Jurkat, Clone E6-1 (cell line): ENCODE measurements around the gene CDCP1.
"Not testable (repeated sequence)": the region's sequence is repeated elsewhere in the genome, so short reads cannot be mapped to it uniquely, and the experiment has no call there.

Source experiments
- DNase-seq: peaks from one replicate; pipeline ENCODE4 v3.0.0-alpha.2; 2011; ENCODE audit warnings: low read depth, low spot score
- H3K4me3 ChIP-seq: 2 replicates; pipeline ENCODE4 v1.5.1; 2011; ENCODE audit warnings: mild to moderate bottlenecking, low read length, control low read depth, moderate library complexity

The CDCP1 gene

GRCh38 chr3:45143673-45144671, 2.2 kb downstream of the CDCP1 start:
- no peak overlapping the region for H3K4me3 ChIP-seq

GRCh38 chr3:45140770-45141155, 5.4 kb downstream of the CDCP1 start:
- not testable (repeated sequence) for DNase-seq, H3K4me3 ChIP-seq

More at GRCh38 chr3:45143673-45144671, 2.2 kb downstream of the CDCP1 start:
- DNase-seq = no peak

GRCh38 chr3:45140141-45140769, 5.9 kb downstream of the CDCP1 start:
- no peak overlapping the region for H3K4me3 ChIP-seq
- no peak for DNase-seq

GRCh38 chr3:45139372-45140140, 6.6 kb downstream of the CDCP1 start:
- H3K4me3 ChIP-seq = no peak overlapping the region
- DNase-seq = no peak

- no peak overlapping the region for H3K4me3 ChIP-seq
- DNase-seq = no peak
These were observed 8.5 kb downstream of the CDCP1 start for GRCh38 chr3:45137656-45138181.

- DNase-seq = no peak
- no peak overlapping the region for H3K4me3 ChIP-seq
These were observed 10.2 kb downstream of the CDCP1 start for GRCh38 chr3:45135959-45136358.

- no peak for DNase-seq
- H3K4me3 ChIP-seq = no peak overlapping the region
These were observed 11.2 kb downstream of the CDCP1 start for GRCh38 chr3:45134758-45135521.

GRCh38 chr3:45132568-45133211, 13.5 kb downstream of the CDCP1 start:
- no peak for DNase-seq
- H3K4me3 ChIP-seq = no peak overlapping the region

- no peak for DNase-seq
- no peak overlapping the region for H3K4me3 ChIP-seq
These were observed 15.0 kb downstream of the CDCP1 start for GRCh38 chr3:45131201-45131600.

- no peak for DNase-seq
- H3K4me3 ChIP-seq = no peak overlapping the region
These were observed 15.7 kb downstream of the CDCP1 start for GRCh38 chr3:45130476-45130875.

- no peak for DNase-seq
- no peak overlapping the region for H3K4me3 ChIP-seq
These were observed 17.2 kb downstream of the CDCP1 start for GRCh38 chr3:45128950-45129349.

- no peak overlapping the region for H3K4me3 ChIP-seq
- DNase-seq = no peak
These were observed 18.9 kb downstream of the CDCP1 start for GRCh38 chr3:45127130-45127822.

- no peak overlapping the region for H3K4me3 ChIP-seq
- DNase-seq = no peak
These were observed 19.4 kb downstream of the CDCP1 start for GRCh38 chr3:45126730-45127129.

GRCh38 chr3:45125550-45126026, 20.6 kb downstream of the CDCP1 start:
- no peak overlapping the region for H3K4me3 ChIP-seq
- DNase-seq = no peak

- no peak for DNase-seq
- H3K4me3 ChIP-seq = no peak overlapping the region
These were observed 21.2 kb downstream of the CDCP1 start for GRCh38 chr3:45124956-45125355.

GRCh38 chr3:45124352-45124751, 21.8 kb downstream of the CDCP1 start:
- no peak for DNase-seq
- no peak overlapping the region for H3K4me3 ChIP-seq

- DNase-seq = no peak
- no peak overlapping the region for H3K4me3 ChIP-seq
These were observed 22.5 kb downstream of the CDCP1 start for GRCh38 chr3:45123581-45124269.
